RWPE2 (cell line): Measurements from ENCODE around the gene MSL2.
A peak's percentile ranks its signal among the peaks of the same experiment; 100 is the strongest.

Source experiments
- ATAC-seq: fragments of 200-7000 bp; cut with Tn5 transposase; 3 replicates; pipeline ENCODE4 v1.9.1; 2021; ENCODE audit warnings: low read depth
- DNase-seq: peaks from one replicate; pipeline ENCODE4 v3.0.0-alpha.2; 2020; ENCODE audit warnings: low spot score
- H3K27ac ChIP-seq: fragments of 450-650 bp; 2 replicates; pipeline ENCODE4 v1.5.1; 2017; ENCODE audit warnings: mild to moderate bottlenecking; ENCODE audit not compliant: poor library complexity, severe bottlenecking
- H3K27me3 ChIP-seq: fragments of 250-450 bp; sonication (Bioruptor Pico); 2 replicates; pipeline ENCODE4 v1.5.1; 2021; ENCODE audit warnings: mild to moderate bottlenecking, moderate library complexity; ENCODE audit not compliant: insufficient read depth, poor library complexity, severe bottlenecking
- H3K36me3 ChIP-seq: fragments of 250-450 bp; sonication (Bioruptor Pico); 2 replicates; pipeline ENCODE4 v1.5.1; 2020; ENCODE audit warnings: low read depth, mild to moderate bottlenecking, moderate library complexity
- H3K4me1 ChIP-seq: fragments of 250-450 bp; sonication (Bioruptor Pico); 2 replicates; pipeline ENCODE4 v1.5.1; 2021; ENCODE audit warnings: mild to moderate bottlenecking, moderate library complexity; ENCODE audit not compliant: insufficient read depth, poor library complexity, severe bottlenecking
- H3K4me3 ChIP-seq: fragments of 250-450 bp; sonication (Bioruptor Pico); 2 replicates; pipeline ENCODE4 v1.5.1; 2021; ENCODE audit warnings: mild to moderate bottlenecking, moderate library complexity; ENCODE audit not compliant: severe bottlenecking
- H3K9me3 ChIP-seq: fragments of 250-450 bp; sonication (Bioruptor Pico); 2 replicates; pipeline ENCODE4 v1.5.1; 2021; ENCODE audit warnings: mild to moderate bottlenecking, moderate library complexity; ENCODE audit not compliant: severe bottlenecking
- CTCF ChIP-seq: fragments of 450-650 bp; IDR thresholded peaks from one replicate; pipeline ENCODE4 v1.5.1; 2017; ENCODE audit warnings: mild to moderate bottlenecking, moderate library complexity; ENCODE audit not compliant: poor library complexity, severe bottlenecking

The MSL2 gene

GRCh38 chr3:136186846-136187245 lies 9.3 kb downstream of the MSL2 start:
- no peak for TF ChIP-seq CTCF
- H3K36me3 ChIP-seq: no peaks in the 10 kb centered on the region
- DNase-seq: no peak
- no peaks in the 10 kb centered on the region for H3K27me3 ChIP-seq
- H3K4me3 ChIP-seq: no peak overlapping the region
- H3K27ac ChIP-seq: peak overlapping the region; percentile 28
- peak; percentile 32 for ATAC-seq
- peaks cover 26% of the 10 kb centered on the region for H3K4me1 ChIP-seq
- H3K9me3 ChIP-seq: no peaks in the 10 kb centered on the region

GRCh38 chr3:136186344-136186743 lies 9.8 kb downstream of the MSL2 start:
- H3K4me1 ChIP-seq: peaks cover 26% of the 10 kb centered on the region
- no peaks in the 10 kb centered on the region for H3K9me3 ChIP-seq
- ATAC-seq (peak; percentile 90), DNase-seq (no peak)
- no peak for TF ChIP-seq CTCF
- no peaks in the 10 kb centered on the region for H3K36me3 ChIP-seq
- H3K27ac ChIP-seq: peak overlapping the region; percentile 28
- H3K27me3 ChIP-seq: no peaks in the 10 kb centered on the region
- H3K4me3 ChIP-seq: no peak overlapping the region

GRCh38 chr3:136184703-136185102 lies 11.4 kb downstream of the MSL2 start:
- H3K4me3 ChIP-seq: no peak overlapping the region
- no peak for TF ChIP-seq CTCF
- H3K27me3 ChIP-seq: no peaks in the 10 kb centered on the region
- H3K4me1 ChIP-seq: peaks cover 37% of the 10 kb centered on the region
- DNase-seq (no peak), ATAC-seq (no peak)
- H3K27ac ChIP-seq: no peak overlapping the region
- H3K36me3 ChIP-seq: no peaks in the 10 kb centered on the region
- H3K9me3 ChIP-seq: no peaks in the 10 kb centered on the region

GRCh38 chr3:136181741-136182140 lies 14.4 kb downstream of the MSL2 start:
- H3K4me1 ChIP-seq: peaks cover 27% of the 10 kb centered on the region
- no peaks in the 10 kb centered on the region for H3K27me3 ChIP-seq
- no peak for ATAC-seq
- no peak overlapping the region for H3K4me3 ChIP-seq
- H3K27ac ChIP-seq: peak overlapping the region; percentile 46
- no peaks in the 10 kb centered on the region for H3K9me3 ChIP-seq
- DNase-seq: no peak
- TF ChIP-seq CTCF: no peak
- H3K36me3 ChIP-seq: no peaks in the 10 kb centered on the region

- Histone ChIP-seq H3K4me1 (peaks cover 34% of the 10 kb centered on the region), H3K27me3 (no peaks in the 10 kb centered on the region), H3K36me3 (no peaks in the 10 kb centered on the region), H3K9me3 (no peaks in the 10 kb centered on the region), H3K27ac (no peak overlapping the region), H3K4me3 (no peak overlapping the region)
- ATAC-seq (no peak), DNase-seq (no peak)
- no peak for TF ChIP-seq CTCF
Observed at GRCh38 chr3:136177876-136178275, 18.3 kb downstream of the MSL2 start.
